Germinal center (tissue), 1 donor: Measurements from ENCODE around the gene LDB2.

Source experiments
- DNase-seq: peaks from one replicate; pipeline ENCODE4 v3.0.0; 2012; ENCODE audit warnings: mixed read lengths, low spot score

LDB2 gene

GRCh38 chr4:16802044-16802443, 96.4 kb downstream of the LDB2 start:
- DNase-seq = no peak

- no peak for DNase-seq
Measured at GRCh38 chr4:16801356-16801755, 97.1 kb downstream of the LDB2 start.

GRCh38 chr4:16794816-16795445, 103.5 kb downstream of the LDB2 start:
- DNase-seq = no peak

- no peak for DNase-seq
Measured at GRCh38 chr4:16791460-16791859, 107.0 kb downstream of the LDB2 start.

- DNase-seq = no peak
Measured at GRCh38 chr4:16790508-16790907, 107.9 kb downstream of the LDB2 start.

- no peak for DNase-seq
Measured at GRCh38 chr4:16788868-16789267, 109.6 kb downstream of the LDB2 start.

GRCh38 chr4:16785793-16786527, 112.5 kb downstream of the LDB2 start:
- DNase-seq = no peak

GRCh38 chr4:16783119-16783518, 115.3 kb downstream of the LDB2 start:
- no peak for DNase-seq

GRCh38 chr4:16779028-16779675, 119.3 kb downstream of the LDB2 start:
- DNase-seq = no peak

- no peak for DNase-seq
Measured at GRCh38 chr4:16777726-16778125, 120.7 kb downstream of the LDB2 start.

GRCh38 chr4:16775411-16776154, 122.9 kb downstream of the LDB2 start:
- no peak for DNase-seq

GRCh38 chr4:16772366-16772850, 126.0 kb downstream of the LDB2 start:
- no peak for DNase-seq

- DNase-seq = no peak
Measured at GRCh38 chr4:16770710-16771285, 127.6 kb downstream of the LDB2 start.

GRCh38 chr4:16767861-16768260, 130.6 kb downstream of the LDB2 start:
- no peak for DNase-seq

- DNase-seq = no peak
Measured at GRCh38 chr4:16767251-16767650, 131.2 kb downstream of the LDB2 start.

- DNase-seq = no peak
Measured at GRCh38 chr4:16765546-16765945, 132.9 kb downstream of the LDB2 start.

GRCh38 chr4:16764622-16765021, 133.8 kb downstream of the LDB2 start:
- no peak for DNase-seq

- no peak for DNase-seq
Measured at GRCh38 chr4:16760617-16761363, 137.7 kb downstream of the LDB2 start.

- no peak for DNase-seq
Measured at GRCh38 chr4:16759931-16760582, 138.4 kb downstream of the LDB2 start.

GRCh38 chr4:16758816-16759215, 139.6 kb downstream of the LDB2 start:
- no peak for DNase-seq

GRCh38 chr4:16758255-16758654, 140.2 kb downstream of the LDB2 start:
- DNase-seq = no peak
